B cell (primary cell): ENCODE results near the gene MRTFA. TPM values are rescaled to one million over a fixed set of nuclear protein-coding genes. Genes with fewer than 3 reads are reported as not detected.
A peak's percentile ranks its signal among the peaks of the same experiment; 100 is the strongest.

ENCODE experiments used
- ATAC-seq: fragments of 200-7000 bp; cut with Tn5 transposase; one replicate; pipeline ENCODE4 v1.10.0; 2021; ENCODE audit warnings: low read depth, mild to moderate bottlenecking, moderate number of reproducible peaks, moderate library complexity
- CTCF ChIA-PET: fragments of 350-600 bp; sonication (Branson Sonifier 250); formaldehyde crosslinking; loops from one replicate; lab custom pipeline; 2021; ENCODE audit warnings: antibody characterized with exemption, inconsistent platforms; lab: Charles Lee
- POLR2A ChIA-PET: fragments of 350-600 bp; sonication (Branson Sonifier 250); formaldehyde crosslinking; loops from one replicate; lab custom pipeline; 2021; ENCODE audit warnings: antibody characterized with exemption; lab: Charles Lee
- DNase-seq: peaks from one replicate; pipeline ENCODE4 v3.0.0; 2013
- H2AFZ ChIP-seq: 2 replicates; pipeline ENCODE4 v1.6.1; 2012; ENCODE audit warnings: mild to moderate bottlenecking, low read depth, low read length; ENCODE audit not compliant: insufficient read depth, poor library complexity, severe bottlenecking
- H3K27ac ChIP-seq, 2 donors: 1 replicate in 1 of 2; 2 replicates in 1 of 2; pipeline ENCODE4 v1.5.1; 2012 to 2013; ENCODE audit warnings: low read length in 2 of 2, mild to moderate bottlenecking in 2 of 2, moderate library complexity in 1 of 2
- H3K27me3 ChIP-seq, 4 experiments: fragments of 200-600 bp in 1 of 4; sonication (generic) in 1 of 4; replicated peaks in 1 of 4; 1 replicate in 2 of 4; 2 replicates in 2 of 4; pipeline versions ENCODE4 v1.6.1 to v1.7.0; 2013 to 2016; ENCODE audit warnings: low read length in 3 of 4, mild to moderate bottlenecking in 2 of 4, mixed read lengths in 1 of 4, moderate library complexity in 1 of 4; ENCODE audit not compliant: insufficient read depth in 4 of 4, control insufficient read depth in 3 of 4; ENCODE audit errors: control extremely low read depth in 1 of 4
- H3K36me3 ChIP-seq, 2 experiments: replicated peaks in 1 of 2; 1 replicate in 1 of 2; 2 replicates in 1 of 2; pipeline versions ENCODE4 v1.6.1 to v1.7.1; 2013; ENCODE audit warnings: low read length in 1 of 2; ENCODE audit not compliant: insufficient read depth in 2 of 2, control insufficient read depth in 1 of 2; ENCODE audit errors: control extremely low read depth in 1 of 2, extremely low read depth in 1 of 2
- H3K4me1 ChIP-seq, 2 donors: fragments of 200-600 bp in 1 of 2; sonication (generic) in 1 of 2; 1 replicate in 1 of 2; 2 replicates in 1 of 2; pipeline versions ENCODE4 v1.5.1 to v1.6.1; 2013 to 2017; ENCODE audit warnings: low read length in 2 of 2; ENCODE audit not compliant: control insufficient read depth in 2 of 2, insufficient read depth in 2 of 2
- H3K4me2 ChIP-seq: replicated peaks from 2 replicates; pipeline ENCODE3; 2012; ENCODE audit warnings: mild to moderate bottlenecking, low read depth, low read length; ENCODE audit not compliant: poor library complexity, severe bottlenecking
- H3K4me3 ChIP-seq, 5 experiments: fragments of 200-600 bp in 1 of 5; sonication (generic) in 1 of 5; 1 replicate in 3 of 5; 2 replicates in 2 of 5; pipeline versions ENCODE4 v1.5.1 to v1.7.0; 2011 to 2016; ENCODE audit warnings: low read length in 4 of 5, mild to moderate bottlenecking in 4 of 5, low read depth in 2 of 5, control low read depth in 1 of 5, moderate library complexity in 1 of 5; ENCODE audit not compliant: insufficient read depth in 1 of 5; ENCODE audit errors: control extremely low read depth in 1 of 5, extremely low read depth in 1 of 5
- H3K79me2 ChIP-seq: fragments of 200-600 bp; sonication (generic); one replicate; pipeline ENCODE4 v1.6.0; 2016; ENCODE audit warnings: low read length; ENCODE audit not compliant: control insufficient read depth, insufficient read depth
- H3K9ac ChIP-seq: fragments of 200-600 bp; sonication (generic); 2 replicates; pipeline ENCODE4 v1.6.1; 2017; ENCODE audit warnings: mild to moderate bottlenecking, low read length, moderate library complexity
- H3K9me3 ChIP-seq, 3 donors: one replicate each; pipeline versions ENCODE4 v1.6.1 to v1.7.1; 2013; ENCODE audit warnings: low read length in 2 of 3; ENCODE audit not compliant: control insufficient read depth in 2 of 3, insufficient read depth in 1 of 3; ENCODE audit errors: control extremely low read depth in 1 of 3
- H4K20me1 ChIP-seq: 2 replicates; pipeline ENCODE4 v1.6.0; 2012; ENCODE audit warnings: mild to moderate bottlenecking, low read length; ENCODE audit not compliant: insufficient read depth, control insufficient read depth, poor library complexity, severe bottlenecking
- H3K27ac Mint-ChIP-seq: one replicate; pipeline ENCODE4 v1.8.0; 2021; ENCODE audit warnings: mixed read lengths
- H3K27me3 Mint-ChIP-seq: one replicate; pipeline ENCODE4 v1.8.0; 2021; ENCODE audit warnings: mixed read lengths
- H3K4me1 Mint-ChIP-seq: one replicate; pipeline ENCODE4 v1.8.0; 2021; ENCODE audit warnings: mixed read lengths
- H3K4me3 Mint-ChIP-seq: one replicate; pipeline ENCODE4 v1.8.0; 2021; ENCODE audit warnings: mixed read lengths
- H3K9me3 Mint-ChIP-seq: one replicate; pipeline ENCODE4 v1.8.0; 2022; ENCODE audit warnings: mixed read lengths; ENCODE audit not compliant: insufficient read depth
- CTCF ChIP-seq: fragments of 200-600 bp; IDR thresholded peaks from one replicate; pipeline ENCODE4 v1.8.0; 2022; ENCODE audit warnings: antibody characterized with exemption, mild to moderate bottlenecking
- EZH2 ChIP-seq: IDR thresholded peaks from 2 replicates; pipeline ENCODE4 v1.6.1; 2012; ENCODE audit warnings: borderline replicate concordance, low read depth, mild to moderate bottlenecking, moderate library complexity, low read length; ENCODE audit not compliant: insufficient read depth, poor library complexity, severe bottlenecking
- WGBS: methylation state at CpG from one replicate; pipeline ENCODE4 v1.1.5; 2013; ENCODE audit warnings: missing lambda C conversion rate; ENCODE audit not compliant: insufficient coverage; 5-methylcytosine and 5-hydroxymethylcytosine counted together
- intact Hi-C: fragments of 100-400 bp; cut with micrococcal nuclease; formaldehyde crosslinking; loops from one replicate; pipeline ENCODE4 v1.10.0; 2022
- polyA plus RNA-seq: library from polyadenylated mRNA; depleted of rRNA; stranded (reverse); fragments of >200 nt; gene quantifications from 2 replicates; pipeline ENCODE4 v1.2.3, GENCODE V29; 2012
- total RNA-seq, 2 donors: library from RNA; stranded (reverse); fragments of 120-200 nt in 1 of 2; gene quantifications; 1 replicate in 1 of 2; 2 replicates in 1 of 2; pipeline versions ENCODE4 v1.2.3 to v1.2.4, GENCODE V29; 2013 to 2022

MRTFA gene
- total and polyA plus RNA-seq, 2 donors (not counting 1 experiment from before 2014, with no cell fraction given), result 28.9 to 82.6 TPM

GRCh38 chr22:40396882-40397281 is 239.6 kb downstream of the MRTFA start:
- Histone ChIP-seq H3K4me1 (peaks cover 86% of the 10 kb centered on the region in 2 donors), H3K4me2 (peak overlapping the region; percentile 25), H3K36me3 (peaks cover 0 to 17% of the 10 kb centered on the region in 2 experiments), H3K27me3 (no peaks in the 10 kb centered on the region), H3K27ac (peak overlapping the region; percentile 46 to 96), H2AFZ (no peak overlapping the region), H3K79me2 (peaks cover 68% of the 10 kb centered on the region), H4K20me1 (no peaks in the 10 kb centered on the region), H3K9me3 (no peaks in the 10 kb centered on the region), H3K4me3 (no peak overlapping the region), H3K9ac (no peak overlapping the region)
- TF ChIP-seq EZH2 (no peak), CTCF (no peak)
- intact Hi-C loops, result no loop called here
- 33% methylated on average over 1 of the region's 4 CpGs for WGBS
- no peak for ATAC-seq
- Mint-ChIP-seq H3K27me3 (no peaks in the 10 kb centered on the region), H3K4me3 (peak overlapping the region; percentile 56), H3K4me1 (peaks cover 79% of the 10 kb centered on the region), H3K9me3 (no peaks in the 10 kb centered on the region), H3K27ac (peak overlapping the region; percentile 92)
- DNase-seq, result no peak
- CTCF ChIA-PET, result interaction anchor here (0.9 to 6.0 kb wide), 5 partner anchors 13 to 90 kb away, joined by 3 to 28 read pairs (median 5); no protein-coding TSS in a partner anchor
- POLR2A ChIA-PET, result interaction anchor here (1.6 kb wide), 1 partner anchor 240 kb away, joined by 3 read pairs; the partner anchor contains the start of gene MRTFA

GRCh38 chr22:40395607-40396006 is 240.9 kb downstream of the MRTFA start:
- peak overlapping the region; percentile 20 for H3K4me2 ChIP-seq
- Mint-ChIP-seq H3K27me3 (no peaks in the 10 kb centered on the region), H3K9me3 (no peaks in the 10 kb centered on the region), H3K27ac (peak overlapping the region; percentile 4), H3K4me1 (peaks cover 77% of the 10 kb centered on the region), H3K4me3 (peak overlapping the region; percentile 0)
- no peak overlapping the region for H3K9ac ChIP-seq
- no peak overlapping the region for H3K4me3 ChIP-seq
- H3K27me3 ChIP-seq, result no peaks in the 10 kb centered on the region
- H3K9me3 ChIP-seq, result no peaks in the 10 kb centered on the region
- intact Hi-C loops, result no loop called here
- H2AFZ ChIP-seq, result no peak overlapping the region
- 95% methylated on average over 2 of the region's 7 CpGs for WGBS
- H3K36me3 ChIP-seq, result peaks cover 3 to 9% of the 10 kb centered on the region in 2 experiments
- ChIA-PET CTCF (interaction anchor here (6.0 kb wide), 1 partner anchor 12 kb away, joined by 28 read pairs; no protein-coding TSS in a partner anchor), POLR2A (no interaction called here)
- no peak for ATAC-seq
- peaks cover 79% of the 10 kb centered on the region for H3K79me2 ChIP-seq
- TF ChIP-seq EZH2 (no peak), CTCF (no peak)
- no peaks in the 10 kb centered on the region for H4K20me1 ChIP-seq
- peaks cover 73 to 79% of the 10 kb centered on the region in 2 donors for H3K4me1 ChIP-seq
- peak overlapping the region in 1 of 2 donors; percentile 17 for H3K27ac ChIP-seq
- no peak for DNase-seq
